GM23338 (cell line): Measurements from ENCODE around the gene UNC45A. TPM values are rescaled to one million over a fixed set of nuclear protein-coding genes. Genes with fewer than 3 reads are reported as not detected.

Source experiments
- ATAC-seq: fragments of 200-7000 bp; cut with Tn5 transposase; 3 replicates; pipeline ENCODE4 v1.9.1; 2020
- DNase-seq: peaks from one replicate; pipeline ENCODE4 v3.0.0-alpha.2; 2015; ENCODE audit warnings: low spot score
- H2AFZ ChIP-seq: fragments of 200-600 bp; sonication (generic); 2 replicates; pipeline ENCODE4 v1.8.0; 2016; ENCODE audit warnings: antibody characterized with exemption, mild to moderate bottlenecking, moderate library complexity
- H3F3A ChIP-seq: fragments of 200-600 bp; sonication (generic); replicated peaks from 2 replicates; pipeline ENCODE4 v1.8.0; 2017; ENCODE audit warnings: antibody characterized with exemption, mixed run types, low read depth
- H3K27ac ChIP-seq: fragments of 200-600 bp; sonication (generic); 2 replicates; pipeline ENCODE4 v1.6.1; 2016; ENCODE audit warnings: low read depth
- H3K27me3 ChIP-seq: fragments of 200-600 bp; sonication (generic); 2 replicates; pipeline ENCODE4 v1.8.0; 2016; ENCODE audit warnings: mild to moderate bottlenecking, mixed run types, moderate library complexity; ENCODE audit not compliant: insufficient read depth
- H3K36me3 ChIP-seq: fragments of 200-600 bp; sonication (generic); 2 replicates; pipeline ENCODE4 v1.8.0; 2016; ENCODE audit warnings: mild to moderate bottlenecking; ENCODE audit not compliant: insufficient read depth
- H3K4me1 ChIP-seq: fragments of 200-600 bp; sonication (generic); 2 replicates; pipeline ENCODE4 v1.8.0; 2016; ENCODE audit warnings: mild to moderate bottlenecking, moderate library complexity; ENCODE audit not compliant: insufficient read depth
- H3K4me2 ChIP-seq: fragments of 200-600 bp; sonication (generic); 2 replicates; pipeline ENCODE4 v1.7.1; 2017; ENCODE audit warnings: mixed run types
- H3K4me3 ChIP-seq: fragments of 200-600 bp; sonication (generic); 2 replicates; pipeline ENCODE4 v1.6.1; 2016; ENCODE audit warnings: mixed run types
- H3K79me2 ChIP-seq: fragments of 200-600 bp; sonication (generic); replicated peaks from 2 replicates; pipeline ENCODE4 v1.8.0; 2017; ENCODE audit warnings: mild to moderate bottlenecking; ENCODE audit not compliant: insufficient read depth
- H3K9me2 ChIP-seq: fragments of 200-600 bp; sonication (generic); 2 replicates; pipeline ENCODE4 v1.8.0; 2017; ENCODE audit not compliant: insufficient read depth
- H4K20me1 ChIP-seq: fragments of 200-600 bp; sonication (generic); replicated peaks from 2 replicates; pipeline ENCODE4 v1.8.0; 2017; ENCODE audit warnings: mild to moderate bottlenecking; ENCODE audit not compliant: insufficient read depth
- H3K27ac Mint-ChIP-seq: 2 replicates; pipeline ENCODE4 v1.8.0; 2020; ENCODE audit warnings: inconsistent platforms, mild to moderate bottlenecking, moderate library complexity, mixed read lengths
- H3K27me3 Mint-ChIP-seq: 3 replicates; pipeline ENCODE4 v1.8.0; 2022; ENCODE audit warnings: low read depth, mild to moderate bottlenecking, moderate library complexity, mixed read lengths, inconsistent platforms; ENCODE audit not compliant: insufficient read depth, poor library complexity
- H3K36me3 Mint-ChIP-seq: 3 replicates; pipeline ENCODE4 v1.8.0; 2021; ENCODE audit warnings: low read depth, mild to moderate bottlenecking, inconsistent platforms, moderate library complexity, mixed read lengths
- H3K4me1 Mint-ChIP-seq: 3 replicates; pipeline ENCODE4 v1.8.0; 2020; ENCODE audit warnings: mild to moderate bottlenecking, inconsistent platforms, mixed read lengths
- H3K4me3 Mint-ChIP-seq: 3 replicates; pipeline ENCODE4 v1.8.0; 2021; ENCODE audit warnings: moderate library complexity, mild to moderate bottlenecking, inconsistent platforms, mixed read lengths
- H3K9me3 Mint-ChIP-seq: 3 replicates; pipeline ENCODE4 v1.8.0; 2020; ENCODE audit warnings: moderate library complexity, mild to moderate bottlenecking, inconsistent platforms, mixed read lengths
- CREB1 ChIP-seq: fragments of 250-450 bp; sonication (Bioruptor Pico); IDR thresholded peaks from 2 replicates; pipeline ENCODE4 v1.5.0; 2020; ENCODE audit warnings: low read depth, mild to moderate bottlenecking, moderate library complexity
- CTCF ChIP-seq, 2 experiments: fragments of 200-600 bp in 1 of 2; sonication (generic) in 1 of 2; conservative IDR thresholded peaks; 2 replicates each; pipeline versions ENCODE4 v1.5.1 to v1.6.1; 2016 to 2017; ENCODE audit warnings: antibody characterized with exemption in 2 of 2, low read depth in 2 of 2, mild to moderate bottlenecking in 2 of 2, moderate library complexity in 1 of 2
- EZH2 ChIP-seq: fragments of 200-600 bp; sonication (generic); IDR thresholded peaks from one replicate; pipeline ENCODE4 v1.8.0; 2017; ENCODE audit warnings: antibody characterized with exemption, mild to moderate bottlenecking, low read depth; ENCODE audit not compliant: unreplicated experiment
- EZH2phosphoT487 ChIP-seq: fragments of 200-600 bp; sonication (generic); IDR thresholded peaks from one replicate; pipeline ENCODE4 v1.8.1; 2018; ENCODE audit warnings: antibody characterized with exemption; ENCODE audit not compliant: unreplicated experiment
- JUNB ChIP-seq: IDR thresholded peaks from one replicate; pipeline ENCODE4 v1.6.1; 2016; ENCODE audit warnings: antibody characterized with exemption; ENCODE audit not compliant: unreplicated experiment
- REST ChIP-seq: IDR thresholded peaks from one replicate; pipeline ENCODE4 v1.6.1; 2018; ENCODE audit warnings: antibody characterized with exemption; ENCODE audit not compliant: unreplicated experiment
- ZNF331 ChIP-seq: fragments of 250-450 bp; sonication (Bioruptor Pico); IDR thresholded peaks from 2 replicates; pipeline ENCODE4 v1.5.0; 2020; ENCODE audit warnings: low read depth, mild to moderate bottlenecking, moderate library complexity
- polyA plus RNA-seq: library from polyadenylated mRNA; unstranded; fragments of >200 nt; fragmentation: Nextera tagmentation; extraction: Ambion mirVana; gene quantifications from 2 replicates; pipeline ENCODE4 v1.2.1, GENCODE V29; 2016
- total RNA-seq: library from RNA; depleted of rRNA; stranded (reverse); fragments of >200 nt; shearing (Covaris generic); gene quantifications from 2 replicates; pipeline ENCODE4 v1.2.3, GENCODE V29; 2014
- TF ChIP-seq, protein P1 (sequence below): IDR thresholded peaks from 2 replicates; pipeline ENCODE4 v1.6.1; 2016; ENCODE audit warnings: antibody characterized with exemption

Gene UNC45A
- total and polyA plus RNA-seq, 2 experiments from 2014 or later, result 40.2 to 86.8 TPM

DNA sequence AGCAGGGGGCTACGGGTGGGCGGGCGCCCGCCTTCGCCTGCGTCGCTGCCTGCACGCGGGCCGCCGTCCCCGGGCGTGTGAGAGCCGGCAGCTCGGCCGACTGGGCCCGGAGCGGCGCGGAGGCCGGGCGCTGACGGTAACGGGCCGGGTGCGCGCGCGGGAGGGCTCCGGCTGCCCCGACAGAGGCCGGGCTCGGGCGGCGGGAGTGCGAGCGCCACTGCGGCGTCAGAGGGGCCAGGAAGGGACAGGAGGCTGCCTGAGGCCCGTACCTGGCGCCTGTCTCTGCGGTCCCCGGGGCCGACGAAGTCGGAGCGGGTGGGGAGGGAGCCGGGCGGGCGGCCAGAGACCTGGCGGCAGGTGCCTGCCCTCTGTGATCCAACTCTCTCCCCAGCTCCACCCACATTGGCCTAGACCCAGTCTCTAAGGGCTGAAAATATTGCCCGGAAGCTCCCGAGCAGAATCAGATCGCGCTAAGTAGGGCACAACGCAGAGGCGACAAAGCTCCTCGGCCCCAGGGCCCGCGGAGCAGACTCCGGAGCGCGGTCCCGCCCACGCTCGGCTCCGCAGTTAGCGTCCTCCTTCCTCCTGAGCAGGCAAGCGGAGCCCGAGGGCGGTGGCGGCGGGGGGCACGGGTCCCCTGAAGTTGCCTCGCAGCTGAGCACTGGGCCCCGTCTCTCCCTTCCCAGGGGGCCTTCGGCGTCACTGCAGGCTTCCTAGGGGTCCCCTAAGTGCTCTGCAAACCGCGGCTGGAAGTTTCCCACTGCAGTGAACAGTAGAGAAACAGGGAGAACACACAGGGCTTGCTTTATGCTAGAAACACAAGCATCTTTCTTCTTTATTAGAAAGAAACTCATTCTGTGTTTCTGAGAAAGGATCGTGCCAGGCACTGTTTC is 32.0 kb upstream of the UNC45A start, which contains the start of gene MAN2A2 (continued):
- TF ChIP-seq EZH2phosphoT487 (no peak), JUNB (no peak), CREB1 (CRISPR knock-in tag) (no peak), ZNF331 (CRISPR knock-in tag) (no peak), REST (no peak)
- TF ChIP-seq, protein P1, sequence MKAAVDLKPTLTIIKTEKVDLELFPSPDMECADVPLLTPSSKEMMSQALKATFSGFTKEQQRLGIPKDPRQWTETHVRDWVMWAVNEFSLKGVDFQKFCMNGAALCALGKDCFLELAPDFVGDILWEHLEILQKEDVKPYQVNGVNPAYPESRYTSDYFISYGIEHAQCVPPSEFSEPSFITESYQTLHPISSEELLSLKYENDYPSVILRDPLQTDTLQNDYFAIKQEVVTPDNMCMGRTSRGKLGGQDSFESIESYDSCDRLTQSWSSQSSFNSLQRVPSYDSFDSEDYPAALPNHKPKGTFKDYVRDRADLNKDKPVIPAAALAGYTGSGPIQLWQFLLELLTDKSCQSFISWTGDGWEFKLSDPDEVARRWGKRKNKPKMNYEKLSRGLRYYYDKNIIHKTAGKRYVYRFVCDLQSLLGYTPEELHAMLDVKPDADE, result no peak

- H3K4me1 ChIP-seq, result peaks cover 18% of the 10 kb centered on the region
- H3K36me3 ChIP-seq, result no peaks in the 10 kb centered on the region
- H3K4me2 ChIP-seq, result peak overlapping the region; percentile 81
- Mint-ChIP-seq H3K27me3 (peaks cover 24% of the 10 kb centered on the region), H3K4me1 (peaks cover 15% of the 10 kb centered on the region), H3K9me3 (no peaks in the 10 kb centered on the region; the same call in 2 of the 3 replicates), H3K36me3 (peaks cover 11% of the 10 kb centered on the region), H3K4me3 (peak overlapping the region; percentile 73), H3K27ac (no peak overlapping the region)
- TF ChIP-seq CTCF (conservative IDR thresholded peaks at IDR 0.05; ENCODE audit: low read depth in 2 of 2) (peak; percentile 26 to 30), CREB1 (CRISPR knock-in tag) (no peak), EZH2 (peak; percentile 44)
- peak overlapping the region; percentile 84 for H3K4me3 ChIP-seq
- H3F3A ChIP-seq, result peaks cover 15% of the 10 kb centered on the region
- DNase-seq (peak; percentile 79), ATAC-seq (peak; percentile 75)
- H2AFZ ChIP-seq, result peak overlapping the region; percentile 93
- no peaks in the 10 kb centered on the region for H3K79me2 ChIP-seq
- H3K27ac ChIP-seq, result no peak overlapping the region
- peaks cover 24% of the 10 kb centered on the region for H3K27me3 ChIP-seq
- no peaks in the 10 kb centered on the region for H3K9me2 ChIP-seq
- no peaks in the 10 kb centered on the region for H4K20me1 ChIP-seq
These were observed 31.1 kb upstream of the UNC45A start for GRCh38 chr15:90903733-90904536.
